Pancreas (tissue), 10 donors: ENCODE results near the gene COX7B2. TPM values are rescaled to one million over a fixed set of nuclear protein-coding genes. Genes with fewer than 3 reads are reported as not detected.

Source experiments
- ATAC-seq, 4 donors: fragments of 200-7000 bp; cut with Tn5 transposase; one replicate each; pipeline versions ENCODE4 v1.8.0 to v1.9.1; 2020; ENCODE audit warnings: mild to moderate bottlenecking in 4 of 4, moderate library complexity in 4 of 4
- DNase-seq, 6 donors: peaks; one replicate each; pipeline ENCODE4 v3.0.0-alpha.2; 2020
- FAIRE-seq: peaks from 2 replicates; lab custom pipeline; 2012; peaks lifted over from hg19 to GRCh38; lab: Jason Lieb, UNC
- H3K27ac ChIP-seq, 4 donors: fragments of 200-600 bp; sonication (generic); 1 replicate in 3 of 4; 2 replicates in 1 of 4; pipeline versions ENCODE4 v1.5.0 to v1.8.0; 2020
- H3K27me3 ChIP-seq, 4 donors: fragments of 200-600 bp; one replicate each; pipeline ENCODE4 v1.8.0; 2021
- H3K36me3 ChIP-seq, 3 donors: fragments of 200-600 bp; sonication (generic) in 1 of 3; one replicate each; pipeline versions ENCODE4 v1.5.0 to v1.8.0; 2020 to 2021
- H3K4me1 ChIP-seq, 3 donors: fragments of 200-600 bp; one replicate each; pipeline ENCODE4 v1.8.0; 2021
- H3K4me3 ChIP-seq, 4 donors: fragments of 200-600 bp; sonication (generic) in 2 of 4; one replicate each; pipeline versions ENCODE4 v1.5.0 to v1.8.0; 2020 to 2021
- H3K9me3 ChIP-seq, 4 donors: fragments of 200-600 bp; one replicate each; pipeline ENCODE4 v1.8.0; 2021
- WGBS, 2 donors: extraction: QIAGEN DNeasy Blood & Tissue Kit; methylation state at CpG; one replicate each; pipeline ENCODE4 v1.1.7; 2013; 5-methylcytosine and 5-hydroxymethylcytosine counted together
- intact Hi-C, 3 donors: fragments of 100-400 bp; cut with DNase I; formaldehyde crosslinking; loops; one replicate each; pipeline versions ENCODE4 v1.11.1 to v1.14.2; 2022
- polyA plus RNA-seq, 2 donors: library from polyadenylated mRNA; stranded (reverse); fragments of 200-250 nt; gene quantifications; one replicate each; pipeline ENCODE4 v1.2.3, GENCODE V29; 2013
- total RNA-seq, 6 donors: library from RNA; stranded (reverse); fragmentation: NEBNext Ultra II Directional in 4 of 6; extraction: Animal tissue kit (Norgen Biotek cat#: 25700) in 4 of 6; gene quantifications; one replicate each; pipeline versions ENCODE4 v1.2.1 to v1.2.4, GENCODE V29; 2021 to 2023
- TF ChIP-seq, protein P1 (sequence below), 4 donors: fragments of 200-600 bp; sonication (generic) in 3 of 4; IDR thresholded peaks; one replicate each; pipeline versions ENCODE4 v1.5.0 to v1.8.0; 2021; ENCODE audit warnings: antibody characterized with exemption in 4 of 4
- donor health status: healthy with polysubstance abuse.
- donor health status: DM: no; HTN: no; CAD: no; lungs with moderate emphysema.
- donor health status: DM: no; HTN: no; CAD: no.
- donor health status: control.
- donor health status: control.
- donor health status: Bipolar disorder and iron deficiency.
- donor health status: DM: yes; HTN: yes; CAD: no.
- donor health status: DM: no; HTN: no; CAD: no.
- donor health status: DM: no; HTN: no; CAD: no.
- donor health status: DM: yes; HTN: yes; CAD: no.

The COX7B2 gene
- total and polyA plus RNA-seq, 8 donors = not detected

DNA sequence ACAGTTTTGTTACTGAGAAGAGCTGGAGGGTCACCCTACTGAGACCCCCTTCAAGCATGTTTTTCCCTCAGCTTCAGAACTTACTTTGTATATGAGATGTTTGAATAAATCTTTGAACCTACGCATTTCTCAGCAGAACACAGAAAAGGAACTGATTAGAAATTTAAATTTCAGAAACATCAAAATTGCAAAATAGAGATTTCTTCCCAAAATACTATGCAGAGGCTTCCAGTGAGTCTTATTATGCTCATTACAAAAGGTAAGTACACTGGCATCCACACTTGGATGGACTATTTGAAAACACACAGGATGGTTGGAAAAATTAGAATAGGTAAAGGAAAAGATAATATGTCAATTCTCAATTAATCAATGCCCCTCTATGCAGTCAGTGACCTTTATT lies 91.2 kb downstream of the COX7B2 start:
- no peak for FAIRE-seq
- 80 to 83% methylated on average over 1 of the region's 1 CpG for WGBS, 2 donors

DNA sequence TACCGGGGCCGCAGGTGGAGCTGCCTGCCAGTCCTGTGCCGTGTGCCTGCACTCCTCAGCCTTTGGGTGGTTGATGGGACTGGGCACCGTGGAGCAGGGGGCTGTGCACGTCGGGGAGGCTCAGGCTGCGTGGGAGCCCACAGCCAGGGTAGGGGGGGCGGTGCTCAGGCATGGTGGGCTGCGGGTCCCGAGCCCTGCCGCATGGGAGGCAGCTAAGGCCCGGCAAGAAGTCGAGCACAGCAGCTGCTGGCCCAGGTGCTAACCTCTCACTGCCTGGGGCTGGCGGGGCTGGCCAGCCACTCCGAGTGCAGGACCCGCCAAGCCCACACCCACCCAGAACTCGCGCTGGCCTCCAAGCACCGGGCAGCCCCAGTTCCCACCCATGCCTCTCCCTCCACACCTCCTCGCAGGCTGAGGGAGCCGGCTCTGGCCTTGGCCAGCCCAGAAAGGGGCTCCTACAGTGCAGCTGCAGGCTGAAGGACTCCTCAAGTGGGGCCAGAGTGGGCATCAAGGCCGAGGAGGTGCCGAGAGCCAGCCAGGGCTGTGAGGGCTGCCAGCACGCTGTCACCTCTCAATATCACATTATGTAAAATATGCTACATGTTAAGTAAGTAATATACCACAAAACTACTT lies 104.1 kb downstream of the COX7B2 start:
- Histone ChIP-seq H3K27me3 (no peaks in the 10 kb centered on the region), H3K9me3 (peaks cover 0 to 3% (median 0%) of the 10 kb centered on the region in 4 donors), H3K36me3 (no peaks in the 10 kb centered on the region), H3K27ac (no peak overlapping the region), H3K4me1 (no peaks in the 10 kb centered on the region), H3K4me3 (no peak overlapping the region)
- TF ChIP-seq, protein P1, sequence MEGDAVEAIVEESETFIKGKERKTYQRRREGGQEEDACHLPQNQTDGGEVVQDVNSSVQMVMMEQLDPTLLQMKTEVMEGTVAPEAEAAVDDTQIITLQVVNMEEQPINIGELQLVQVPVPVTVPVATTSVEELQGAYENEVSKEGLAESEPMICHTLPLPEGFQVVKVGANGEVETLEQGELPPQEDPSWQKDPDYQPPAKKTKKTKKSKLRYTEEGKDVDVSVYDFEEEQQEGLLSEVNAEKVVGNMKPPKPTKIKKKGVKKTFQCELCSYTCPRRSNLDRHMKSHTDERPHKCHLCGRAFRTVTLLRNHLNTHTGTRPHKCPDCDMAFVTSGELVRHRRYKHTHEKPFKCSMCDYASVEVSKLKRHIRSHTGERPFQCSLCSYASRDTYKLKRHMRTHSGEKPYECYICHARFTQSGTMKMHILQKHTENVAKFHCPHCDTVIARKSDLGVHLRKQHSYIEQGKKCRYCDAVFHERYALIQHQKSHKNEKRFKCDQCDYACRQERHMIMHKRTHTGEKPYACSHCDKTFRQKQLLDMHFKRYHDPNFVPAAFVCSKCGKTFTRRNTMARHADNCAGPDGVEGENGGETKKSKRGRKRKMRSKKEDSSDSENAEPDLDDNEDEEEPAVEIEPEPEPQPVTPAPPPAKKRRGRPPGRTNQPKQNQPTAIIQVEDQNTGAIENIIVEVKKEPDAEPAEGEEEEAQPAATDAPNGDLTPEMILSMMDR (IDR thresholded peaks at IDR 0.05) = no peak
- DNase-seq (peak in 1 of 6 donors; percentile 59), ATAC-seq (no peak), FAIRE-seq (no peak)
- intact Hi-C loops = no loop called here
- 81 to 89% methylated on average over 17 to 24 of the region's 24 CpGs for WGBS, 2 donors

More for the DNA sequence above, 91.2 kb downstream of the COX7B2 start:
- H3K27me3 ChIP-seq = no peaks in the 10 kb centered on the region
- no peak overlapping the region for H3K4me3 ChIP-seq
- DNase-seq (no peak), ATAC-seq (no peak)
- no peaks in the 10 kb centered on the region for H3K9me3 ChIP-seq
- intact Hi-C loops = no loop called here
- no peaks in the 10 kb centered on the region for H3K4me1 ChIP-seq
- H3K27ac ChIP-seq = no peak overlapping the region
- no peaks in the 10 kb centered on the region for H3K36me3 ChIP-seq
- TF ChIP-seq, protein P1 (IDR thresholded peaks at IDR 0.05) = no peak

DNA sequence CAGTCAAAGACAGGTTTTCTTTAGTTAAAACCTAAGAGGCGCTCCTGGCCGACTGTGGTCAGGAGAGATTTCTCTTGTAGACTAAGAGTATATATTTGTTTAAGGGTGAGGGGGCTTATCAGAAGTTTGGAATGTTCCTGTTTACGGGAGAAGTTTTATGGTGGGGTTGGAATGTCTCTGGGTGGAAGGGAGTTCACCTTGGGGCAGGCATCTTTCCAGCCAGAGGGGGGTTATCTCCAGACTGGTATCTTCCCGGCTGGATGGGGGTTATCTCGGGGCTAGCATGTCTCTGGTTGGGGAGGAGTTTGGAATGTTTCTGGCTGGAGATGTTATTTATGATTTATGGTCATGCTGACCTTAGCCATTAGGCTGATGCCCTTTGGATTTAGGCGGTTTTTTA lies 116.0 kb downstream of the COX7B2 start:
- TF ChIP-seq, protein P1 (IDR thresholded peaks at IDR 0.05) = no peak
- no peaks in the 10 kb centered on the region for H3K27me3 ChIP-seq
- DNase-seq (no peak), FAIRE-seq (no peak), ATAC-seq (no peak)
- no peak overlapping the region for H3K4me3 ChIP-seq
- no peaks in the 10 kb centered on the region for H3K4me1 ChIP-seq
- no peaks in the 10 kb centered on the region for H3K36me3 ChIP-seq
- no peaks in the 10 kb centered on the region for H3K9me3 ChIP-seq
- 24% methylated on average over 6 of the region's 6 CpGs for WGBS, 2 donors
- intact Hi-C loops = no loop called here
- H3K27ac ChIP-seq = no peak overlapping the region

DNA sequence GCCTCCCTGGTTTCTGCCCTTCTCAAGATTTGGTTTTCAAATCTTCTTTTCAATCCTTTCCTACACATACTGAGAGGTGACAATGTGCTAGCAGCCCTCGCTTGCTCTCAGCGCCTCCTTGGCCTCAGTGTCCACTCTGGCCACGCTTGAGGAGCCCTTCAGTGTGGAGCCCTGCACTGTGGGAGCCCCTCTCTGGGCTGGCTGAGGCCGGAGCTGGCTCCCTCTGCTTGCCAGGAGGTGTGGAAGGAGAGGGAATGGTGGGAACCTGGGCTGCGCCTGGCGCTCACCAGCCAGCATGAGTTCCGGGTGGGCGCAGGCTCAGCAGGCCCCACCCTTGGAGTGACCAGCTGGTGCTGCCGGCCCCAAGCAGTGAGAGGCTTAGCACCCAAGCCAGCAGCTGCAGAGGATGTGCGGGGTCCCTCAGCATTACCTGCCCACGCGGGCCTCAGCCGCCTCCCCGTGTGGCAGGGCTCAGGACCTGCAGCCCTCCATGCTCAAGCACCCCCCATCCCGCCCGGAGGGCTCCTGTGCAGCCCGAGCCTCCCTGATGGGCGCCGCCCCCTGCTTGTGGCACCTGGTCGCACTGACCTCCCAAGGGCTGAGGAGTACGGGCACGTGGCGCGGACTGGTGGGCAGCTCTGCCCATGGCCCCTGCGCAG lies 127.5 kb downstream of the COX7B2 start:
- peak in 2 of 6 donors; percentile 26 to 71 for DNase-seq
- FAIRE-seq = no peak
- no peak overlapping the region for H3K4me3 ChIP-seq
- ATAC-seq = no peak
- no peaks in the 10 kb centered on the region for H3K27me3 ChIP-seq
- no peaks in the 10 kb centered on the region for H3K36me3 ChIP-seq
- intact Hi-C loops = no loop called here
- H3K9me3 ChIP-seq = no peaks in the 10 kb centered on the region
- no peaks in the 10 kb centered on the region for H3K4me1 ChIP-seq
- H3K27ac ChIP-seq = no peak overlapping the region
- 85 to 89% methylated on average over 23 to 25 of the region's 25 CpGs for WGBS, 2 donors
- TF ChIP-seq, protein P1 (IDR thresholded peaks at IDR 0.05) = no peak

DNA sequence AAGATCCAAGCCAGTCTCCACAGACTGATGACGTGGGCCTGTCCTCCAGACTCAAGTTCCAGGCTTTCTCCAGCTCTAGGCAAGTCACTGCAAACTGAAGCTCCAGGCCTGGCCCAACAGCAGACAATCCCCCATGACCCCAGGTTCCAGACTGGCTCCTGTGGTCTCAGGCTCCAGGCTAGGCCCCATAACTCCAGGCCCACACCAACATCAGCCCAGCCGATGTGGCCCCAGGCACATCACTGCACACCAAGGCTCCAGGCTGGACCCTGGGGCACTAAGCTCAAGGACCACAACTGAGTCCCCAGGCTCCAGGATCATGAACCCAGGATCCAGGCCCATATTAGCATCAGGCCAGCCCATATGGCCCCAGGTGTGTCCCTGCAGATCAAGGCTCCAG lies 143.6 kb downstream of the COX7B2 start:
- intact Hi-C loops = no loop called here
- WGBS, 2 donors = 75 to 82% methylated on average over 2 of the region's 2 CpGs
- no peak for ATAC-seq

More for the DNA sequence above, 143.6 kb downstream of the COX7B2 start:
- Histone ChIP-seq H3K36me3 (no peaks in the 10 kb centered on the region), H3K27me3 (no peaks in the 10 kb centered on the region), H3K27ac (no peak overlapping the region), H3K4me1 (no peaks in the 10 kb centered on the region), H3K9me3 (no peaks in the 10 kb centered on the region), H3K4me3 (no peak overlapping the region)
- no peak for FAIRE-seq
- peak in 1 of 6 donors; percentile 46 for DNase-seq
- TF ChIP-seq, protein P1 (IDR thresholded peaks at IDR 0.05) = no peak
